Measurements from ENCODE around the gene TIMM22. TPM values are rescaled to one million over a fixed set of nuclear protein-coding genes. Genes with fewer than 3 reads are reported as not detected.

The TIMM22 gene
- total RNA-seq, 1 experiment from 2014 or later = 14.0 TPM

GRCh38 chr17:980406-981291, 16.3 kb upstream of the TIMM22 start:
- peak overlapping the region; percentile 82 for H3K4me2 ChIP-seq (ENCODE audit: low read length)
- CTCF ChIA-PET = interaction anchor here (0.5 to 3.9 kb wide), 31 partner anchors 8 to 568 kb away, joined by 3 to 87 read pairs (median 4); partner anchors contain the start of genes GEMIN4, GLOD4, MRM3 and TIMM22
- ATAC-seq = peak; percentile 50
- H3K27ac ChIP-seq (ENCODE audit: low read depth, low read length) = peak overlapping the region; percentile 64
- no peaks in the 10 kb centered on the region for H3K36me3 ChIP-seq (ENCODE audit: control insufficient read depth in 1 of 2, insufficient read depth in 2 of 2, low read length in 2 of 2)
- H3K9me3 ChIP-seq (ENCODE audit: control insufficient read depth in 1 of 2, insufficient read depth in 1 of 2, low read depth in 1 of 2, low read length in 2 of 2) = no peaks in the 10 kb centered on the region
- no peaks in the 10 kb centered on the region for H3K27me3 ChIP-seq (ENCODE audit: insufficient read depth, low read length)
- H3K79me2 ChIP-seq (ENCODE audit: insufficient read depth, low read length) = peaks cover 32% of the 10 kb centered on the region
- H3K9ac ChIP-seq (ENCODE audit: low read length) = peak overlapping the region; percentile 56
- BruUV-seq (replicated peaks) = no TSS peak
- RAD21 ChIA-PET (ENCODE audit: low non-redundant PET in 1 of 2, low total read pairs in 2 of 2, uncharacterized antibody in 2 of 2, unreplicated experiment in 2 of 2) = interaction anchor here (0.6 to 2.5 kb wide), 18 partner anchors 16 to 274 kb away, joined by 3 to 16 read pairs (median 3); partner anchors contain the start of genes GLOD4 (in 2 of the 2), MRM3 (in 2 of the 2) and TIMM22 (in 2 of the 2)
- peak; percentile 76 for DNase-seq (ENCODE audit: low read depth, low spot score)
- peak overlapping the region; percentile 59 for H2AFZ ChIP-seq (ENCODE audit: low read depth, low read length, poor library complexity, severe bottlenecking)
- no peaks in the 10 kb centered on the region; the same call in 1 of the 2 replicates for H4K20me1 ChIP-seq (ENCODE audit: insufficient read depth)
- no peaks in the 10 kb centered on the region for H3K9me2 ChIP-seq (ENCODE audit: insufficient read depth)
- H3K4me1 ChIP-seq (ENCODE audit: control insufficient read depth in 1 of 2, insufficient read depth in 2 of 2, low read length in 2 of 2) = peaks cover 13 to 42% of the 10 kb centered on the region in 2 experiments; a peak in 3 of 4 replicates
- intact Hi-C loops (cut with micrococcal nuclease) = loop anchor here (1.0 to 5.0 kb wide), 3 partner anchors 186 to 568 kb away; partner anchors contain the start of gene VPS53
- POLR2A ChIA-PET = interaction anchor here (0.7 to 1.9 kb wide), 10 partner anchors 11 to 243 kb away, joined by 3 to 9 read pairs (median 3); partner anchors contain the start of gene TIMM22
- TF ChIP-seq EZH2 (IDR thresholded peaks at IDR 0.05) = no peak
- TF ChIP-seq SRF (IDR thresholded peaks at IDR 0.05; ENCODE audit: low read depth) = no peak
- TF ChIP-seq ZFX (IDR thresholded peaks at IDR 0.05) = no peak
- TF ChIP-seq ATF3 (IDR thresholded peaks at IDR 0.05) = no peak
- TF ChIP-seq SIN3A (IDR thresholded peaks at IDR 0.05; ENCODE audit: low read depth) = no peak
- no peak for TF ChIP-seq CEBPB (IDR thresholded peaks at IDR 0.05; ENCODE audit: low read depth)
- no peak for TF ChIP-seq ELF1 (IDR thresholded peaks at IDR 0.05; ENCODE audit: borderline replicate concordance, low read depth)
- TF ChIP-seq ZBTB33 (IDR thresholded peaks at IDR 0.05; ENCODE audit: extremely low read depth, insufficient replicate concordance, low read length) = no peak
- TF ChIP-seq YY1 (IDR thresholded peaks at IDR 0.05; ENCODE audit: extremely low read depth, insufficient replicate concordance, low read depth, low read length) = peak; percentile 20
- no peak for TF ChIP-seq CBX3 (IDR thresholded peaks at IDR 0.05; ENCODE audit: low read depth)
- peak; percentile 99 for TF ChIP-seq RAD21 (IDR thresholded peaks at IDR 0.05; ENCODE audit: low read depth)
- TF ChIP-seq, protein P1, sequence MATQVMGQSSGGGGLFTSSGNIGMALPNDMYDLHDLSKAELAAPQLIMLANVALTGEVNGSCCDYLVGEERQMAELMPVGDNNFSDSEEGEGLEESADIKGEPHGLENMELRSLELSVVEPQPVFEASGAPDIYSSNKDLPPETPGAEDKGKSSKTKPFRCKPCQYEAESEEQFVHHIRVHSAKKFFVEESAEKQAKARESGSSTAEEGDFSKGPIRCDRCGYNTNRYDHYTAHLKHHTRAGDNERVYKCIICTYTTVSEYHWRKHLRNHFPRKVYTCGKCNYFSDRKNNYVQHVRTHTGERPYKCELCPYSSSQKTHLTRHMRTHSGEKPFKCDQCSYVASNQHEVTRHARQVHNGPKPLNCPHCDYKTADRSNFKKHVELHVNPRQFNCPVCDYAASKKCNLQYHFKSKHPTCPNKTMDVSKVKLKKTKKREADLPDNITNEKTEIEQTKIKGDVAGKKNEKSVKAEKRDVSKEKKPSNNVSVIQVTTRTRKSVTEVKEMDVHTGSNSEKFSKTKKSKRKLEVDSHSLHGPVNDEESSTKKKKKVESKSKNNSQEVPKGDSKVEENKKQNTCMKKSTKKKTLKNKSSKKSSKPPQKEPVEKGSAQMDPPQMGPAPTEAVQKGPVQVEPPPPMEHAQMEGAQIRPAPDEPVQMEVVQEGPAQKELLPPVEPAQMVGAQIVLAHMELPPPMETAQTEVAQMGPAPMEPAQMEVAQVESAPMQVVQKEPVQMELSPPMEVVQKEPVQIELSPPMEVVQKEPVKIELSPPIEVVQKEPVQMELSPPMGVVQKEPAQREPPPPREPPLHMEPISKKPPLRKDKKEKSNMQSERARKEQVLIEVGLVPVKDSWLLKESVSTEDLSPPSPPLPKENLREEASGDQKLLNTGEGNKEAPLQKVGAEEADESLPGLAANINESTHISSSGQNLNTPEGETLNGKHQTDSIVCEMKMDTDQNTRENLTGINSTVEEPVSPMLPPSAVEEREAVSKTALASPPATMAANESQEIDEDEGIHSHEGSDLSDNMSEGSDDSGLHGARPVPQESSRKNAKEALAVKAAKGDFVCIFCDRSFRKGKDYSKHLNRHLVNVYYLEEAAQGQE (IDR thresholded peaks at IDR 0.05; ENCODE audit: low read depth) = no peak
- TF ChIP-seq, protein P2, sequence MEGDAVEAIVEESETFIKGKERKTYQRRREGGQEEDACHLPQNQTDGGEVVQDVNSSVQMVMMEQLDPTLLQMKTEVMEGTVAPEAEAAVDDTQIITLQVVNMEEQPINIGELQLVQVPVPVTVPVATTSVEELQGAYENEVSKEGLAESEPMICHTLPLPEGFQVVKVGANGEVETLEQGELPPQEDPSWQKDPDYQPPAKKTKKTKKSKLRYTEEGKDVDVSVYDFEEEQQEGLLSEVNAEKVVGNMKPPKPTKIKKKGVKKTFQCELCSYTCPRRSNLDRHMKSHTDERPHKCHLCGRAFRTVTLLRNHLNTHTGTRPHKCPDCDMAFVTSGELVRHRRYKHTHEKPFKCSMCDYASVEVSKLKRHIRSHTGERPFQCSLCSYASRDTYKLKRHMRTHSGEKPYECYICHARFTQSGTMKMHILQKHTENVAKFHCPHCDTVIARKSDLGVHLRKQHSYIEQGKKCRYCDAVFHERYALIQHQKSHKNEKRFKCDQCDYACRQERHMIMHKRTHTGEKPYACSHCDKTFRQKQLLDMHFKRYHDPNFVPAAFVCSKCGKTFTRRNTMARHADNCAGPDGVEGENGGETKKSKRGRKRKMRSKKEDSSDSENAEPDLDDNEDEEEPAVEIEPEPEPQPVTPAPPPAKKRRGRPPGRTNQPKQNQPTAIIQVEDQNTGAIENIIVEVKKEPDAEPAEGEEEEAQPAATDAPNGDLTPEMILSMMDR (IDR thresholded peaks at IDR 0.05 in 2 of 3, conservative IDR thresholded peaks at IDR 0.05 in 1 of 3; ENCODE audit: borderline replicate concordance in 1 of 3, insufficient read depth in 1 of 3, low read depth in 2 of 3, low read length in 2 of 3) = peak; percentile 64 to 95 (median 67)
- H3K4me3 ChIP-seq (replicated peaks in 1 of 2; ENCODE audit: low read depth in 1 of 2, low read length in 2 of 2) = peak overlapping the region; percentile 42 to 62

Measured in HCT116 (cell line).